NCI-H1105 treated with DMSO at 0.1 percent for 48 hours (cell line): ENCODE measurements around the gene SLX1A.
"Not testable (repeated sequence)": the region's sequence is repeated elsewhere in the genome, so short reads cannot be mapped to it uniquely, and the experiment has no call there.

Experiments
- DNase-seq: peaks from one replicate; lab custom pipeline; 2025; lab: John Stamatoyannopoulos, UW

The SLX1A gene

GRCh38 chr16:30184096-30184890 lies 9.4 kb upstream of the SLX1A start:
- peak; percentile 73 for DNase-seq

GRCh38 chr16:30184891-30185682 lies 8.6 kb upstream of the SLX1A start:
- no peak for DNase-seq

- DNase-seq = no peak
Measured at GRCh38 chr16:30185683-30186421, 7.8 kb upstream of the SLX1A start.

- no peak for DNase-seq
Measured at GRCh38 chr16:30186444-30186781, 7.3 kb upstream of the SLX1A start.

GRCh38 chr16:30186782-30187555 lies 6.7 kb upstream of the SLX1A start:
- DNase-seq = no peak

- no peak for DNase-seq
Measured at GRCh38 chr16:30187556-30187865, 6.2 kb upstream of the SLX1A start.

- no peak for DNase-seq
Measured at GRCh38 chr16:30187971-30188561, 5.6 kb upstream of the SLX1A start.

GRCh38 chr16:30191158-30191557 lies 2.5 kb upstream of the SLX1A start:
- not testable (repeated sequence) for DNase-seq

GRCh38 chr16:30193098-30193497 lies 577 bp upstream of the SLX1A start:
- not testable (repeated sequence) for DNase-seq

GRCh38 chr16:30194172-30194925 lies 674 bp downstream of the SLX1A start:
- not testable (repeated sequence) for DNase-seq

- not testable (repeated sequence) for DNase-seq
Measured at GRCh38 chr16:30197001-30197400, 3.3 kb downstream of the SLX1A start.

- DNase-seq = not testable (repeated sequence)
Measured at GRCh38 chr16:30199049-30199448, 5.4 kb downstream of the SLX1A start, which contains the start of gene SULT1A3. SULT1A3 (plus strand) TSS chr16:30199255; CDS start chr16:30200729, 1,474 bp downstream.

- DNase-seq = not testable (repeated sequence)
Measured at GRCh38 chr16:30199608-30200343, 6.1 kb downstream of the SLX1A start.

- DNase-seq = not testable (repeated sequence)
Measured at GRCh38 chr16:30205541-30206236, 12.0 kb downstream of the SLX1A start.

- DNase-seq = not testable (repeated sequence)
Measured at GRCh38 chr16:30206252-30206651, 12.6 kb downstream of the SLX1A start.

GRCh38 chr16:30207063-30207704 lies 13.5 kb downstream of the SLX1A start:
- DNase-seq = not testable (repeated sequence)

GRCh38 chr16:30209032-30209431 lies 15.4 kb downstream of the SLX1A start:
- DNase-seq = not testable (repeated sequence)

GRCh38 chr16:30211414-30211813 lies 17.7 kb downstream of the SLX1A start:
- DNase-seq = not testable (repeated sequence)

- not testable (repeated sequence) for DNase-seq
Measured at GRCh38 chr16:30217082-30217481, 23.4 kb downstream of the SLX1A start.
